Measurements from ENCODE around the gene EXOC6B.

DNA sequence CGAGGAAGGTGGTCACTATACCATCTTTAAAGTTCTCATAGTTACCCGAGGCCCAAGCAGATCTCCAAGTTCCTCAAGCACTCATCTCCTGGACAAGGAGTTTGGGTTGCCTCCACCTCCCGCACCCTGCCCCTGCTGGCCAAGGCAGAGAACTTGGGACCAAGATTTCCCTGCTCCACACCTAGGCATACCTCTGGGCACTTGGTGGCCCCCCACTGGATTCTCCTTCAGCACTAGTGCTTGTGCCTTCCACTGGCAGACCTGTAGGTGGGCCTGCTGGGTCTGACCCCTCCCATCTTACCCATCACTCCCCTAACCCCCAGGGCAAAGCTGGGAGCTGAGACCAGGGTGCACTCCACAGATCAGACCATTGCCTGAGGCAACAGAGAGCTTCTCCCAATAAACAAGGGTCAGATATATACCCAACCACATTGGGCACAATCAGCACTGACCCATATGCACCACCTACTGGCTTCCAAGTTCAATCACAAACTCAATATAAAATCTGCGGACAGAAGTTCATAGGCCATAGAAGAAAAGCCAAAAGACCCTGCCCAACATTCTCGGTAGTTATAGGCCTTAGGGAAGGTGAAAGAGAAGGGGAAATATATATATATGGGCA lies 244.2 kb downstream of the EXOC6B start:
- TF ChIP-seq POLR2AphosphoS5 (IDR thresholded peaks at IDR 0.05; ENCODE audit: borderline replicate concordance, low read depth, low read length) (no peak), EZH2 (IDR thresholded peaks at IDR 0.05) (no peak)

Measured in SK-N-MC (cell line).